ENCODE data around the gene ATG7. TPM values are rescaled to one million over a fixed set of nuclear protein-coding genes. Genes with fewer than 3 reads are reported as not detected.
A peak's percentile ranks its signal among the peaks of the same experiment; 100 is the strongest.

Gene ATG7
- total RNA-seq, 4 donors from 2014 or later = 49.4 to 145 (median 82.1) TPM

DNA sequence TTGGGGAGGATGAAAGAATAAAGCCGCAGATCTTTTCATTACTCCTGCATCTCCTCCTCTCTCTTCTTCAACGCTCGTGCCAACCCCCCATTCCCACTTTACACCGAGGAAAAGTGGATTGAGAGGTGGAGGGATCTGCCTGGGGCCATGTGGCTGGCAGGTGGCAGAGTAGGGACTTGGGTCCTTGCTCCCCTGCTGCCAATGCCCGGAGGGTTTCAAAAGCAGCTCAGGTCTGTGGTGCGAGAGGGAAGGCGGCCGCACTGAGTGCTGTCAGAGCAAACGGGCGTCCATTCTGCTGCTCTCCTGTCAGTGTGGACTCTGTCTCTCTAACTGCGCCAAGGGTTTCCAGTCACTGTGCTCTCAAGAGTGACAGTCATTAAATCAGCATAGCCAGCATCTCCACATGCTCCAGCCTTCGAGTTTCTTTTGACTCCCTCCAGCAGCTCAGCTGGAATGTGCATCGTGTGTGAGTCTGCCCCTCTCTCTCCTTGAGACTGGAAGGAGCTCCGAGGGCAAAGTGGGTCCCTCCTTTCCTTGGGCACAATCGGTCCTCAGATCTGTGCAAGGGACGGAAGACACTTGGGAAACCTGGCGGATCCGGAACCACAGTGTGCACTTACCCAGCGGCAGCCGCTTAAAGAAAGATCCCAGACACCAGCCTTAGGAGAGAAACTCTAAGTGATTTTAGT lies 302.9 kb downstream of the ATG7 start:
- Histone ChIP-seq H3K27me3 (no peaks in the 10 kb centered on the region), H3K4me1 (peaks cover 39% of the 10 kb centered on the region), H3K9me3 (no peaks in the 10 kb centered on the region), H3K27ac (no peak overlapping the region), H3K4me3 (no peak overlapping the region), H3K36me3 (peaks cover 10% of the 10 kb centered on the region)
- TF ChIP-seq EP300 (IDR thresholded peaks at IDR 0.05) (no peak), POLR2AphosphoS5 (IDR thresholded peaks at IDR 0.05) (no peak), POLR2A (IDR thresholded peaks at IDR 0.05) (no peak)
- TF ChIP-seq, protein P1, sequence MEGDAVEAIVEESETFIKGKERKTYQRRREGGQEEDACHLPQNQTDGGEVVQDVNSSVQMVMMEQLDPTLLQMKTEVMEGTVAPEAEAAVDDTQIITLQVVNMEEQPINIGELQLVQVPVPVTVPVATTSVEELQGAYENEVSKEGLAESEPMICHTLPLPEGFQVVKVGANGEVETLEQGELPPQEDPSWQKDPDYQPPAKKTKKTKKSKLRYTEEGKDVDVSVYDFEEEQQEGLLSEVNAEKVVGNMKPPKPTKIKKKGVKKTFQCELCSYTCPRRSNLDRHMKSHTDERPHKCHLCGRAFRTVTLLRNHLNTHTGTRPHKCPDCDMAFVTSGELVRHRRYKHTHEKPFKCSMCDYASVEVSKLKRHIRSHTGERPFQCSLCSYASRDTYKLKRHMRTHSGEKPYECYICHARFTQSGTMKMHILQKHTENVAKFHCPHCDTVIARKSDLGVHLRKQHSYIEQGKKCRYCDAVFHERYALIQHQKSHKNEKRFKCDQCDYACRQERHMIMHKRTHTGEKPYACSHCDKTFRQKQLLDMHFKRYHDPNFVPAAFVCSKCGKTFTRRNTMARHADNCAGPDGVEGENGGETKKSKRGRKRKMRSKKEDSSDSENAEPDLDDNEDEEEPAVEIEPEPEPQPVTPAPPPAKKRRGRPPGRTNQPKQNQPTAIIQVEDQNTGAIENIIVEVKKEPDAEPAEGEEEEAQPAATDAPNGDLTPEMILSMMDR (IDR thresholded peaks at IDR 0.05) = no peak
- no peak for DNase-seq (ENCODE audit: low spot score in 2 of 2)
- 68% methylated on average over 18 of the region's 20 CpGs for WGBS

DNA sequence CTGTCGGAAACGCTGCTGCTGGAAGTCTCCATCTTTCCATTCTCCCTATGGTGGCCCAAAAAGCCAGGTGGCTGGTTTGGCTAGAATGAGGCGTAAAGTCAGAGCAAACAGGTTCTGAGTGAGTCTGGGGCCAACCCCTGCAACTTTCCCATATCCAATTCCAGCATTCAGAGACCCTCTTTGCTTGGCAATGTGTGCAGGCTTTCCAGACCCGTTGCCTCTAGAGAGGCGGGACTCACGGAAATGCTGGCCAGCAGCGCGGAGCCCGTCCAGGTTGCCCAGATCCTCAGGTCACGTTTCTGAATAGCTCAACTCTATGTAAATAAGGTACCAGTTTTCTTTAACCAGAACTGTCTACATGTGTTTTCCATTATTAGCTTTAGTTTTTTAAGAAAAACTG lies 303.5 kb downstream of the ATG7 start:
- Histone ChIP-seq H3K27me3 (no peaks in the 10 kb centered on the region), H3K9me3 (no peaks in the 10 kb centered on the region), H3K36me3 (peaks cover 10% of the 10 kb centered on the region), H3K4me1 (peaks cover 39% of the 10 kb centered on the region), H3K27ac (no peak overlapping the region), H3K4me3 (no peak overlapping the region)
- no peak for TF ChIP-seq EP300 (IDR thresholded peaks at IDR 0.05)
- TF ChIP-seq POLR2A (IDR thresholded peaks at IDR 0.05) = no peak
- TF ChIP-seq, protein P1 (IDR thresholded peaks at IDR 0.05) = no peak
- TF ChIP-seq POLR2AphosphoS5 (IDR thresholded peaks at IDR 0.05) = no peak
- WGBS = 87% methylated on average over 10 of the region's 10 CpGs
- DNase-seq (ENCODE audit: low spot score in 2 of 2) = no peak

DNA sequence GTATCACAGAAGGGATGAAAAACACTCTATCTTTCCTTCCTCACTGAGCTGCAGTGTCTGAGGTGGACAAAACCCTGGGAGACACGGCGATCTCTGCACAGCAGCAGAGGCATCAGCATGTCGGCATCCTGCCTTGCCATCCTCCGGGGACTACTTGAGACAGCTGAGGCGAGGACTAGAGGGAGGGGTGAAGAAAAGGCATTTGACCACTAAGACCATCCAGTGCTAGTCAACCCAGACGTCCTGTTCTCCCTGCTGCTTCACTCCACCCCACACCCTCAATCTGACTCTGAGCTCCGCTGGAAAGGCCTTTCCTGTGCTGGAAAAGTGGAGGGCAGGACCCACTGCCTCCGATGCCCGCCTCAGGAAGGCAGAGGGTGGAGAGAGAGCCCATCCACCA lies 304.3 kb downstream of the ATG7 start:
- Histone ChIP-seq H3K9me3 (no peaks in the 10 kb centered on the region), H3K36me3 (peaks cover 10% of the 10 kb centered on the region), H3K27me3 (no peaks in the 10 kb centered on the region), H3K4me1 (peaks cover 39% of the 10 kb centered on the region), H3K27ac (peak overlapping the region; percentile 40), H3K4me3 (no peak overlapping the region)
- DNase-seq (ENCODE audit: low spot score in 2 of 2) = no peak
- 45% methylated on average over 6 of the region's 9 CpGs for WGBS
- TF ChIP-seq, protein P1 (IDR thresholded peaks at IDR 0.05) = no peak
- TF ChIP-seq POLR2A (IDR thresholded peaks at IDR 0.05) (no peak), EP300 (IDR thresholded peaks at IDR 0.05) (no peak), POLR2AphosphoS5 (IDR thresholded peaks at IDR 0.05) (no peak)

DNA sequence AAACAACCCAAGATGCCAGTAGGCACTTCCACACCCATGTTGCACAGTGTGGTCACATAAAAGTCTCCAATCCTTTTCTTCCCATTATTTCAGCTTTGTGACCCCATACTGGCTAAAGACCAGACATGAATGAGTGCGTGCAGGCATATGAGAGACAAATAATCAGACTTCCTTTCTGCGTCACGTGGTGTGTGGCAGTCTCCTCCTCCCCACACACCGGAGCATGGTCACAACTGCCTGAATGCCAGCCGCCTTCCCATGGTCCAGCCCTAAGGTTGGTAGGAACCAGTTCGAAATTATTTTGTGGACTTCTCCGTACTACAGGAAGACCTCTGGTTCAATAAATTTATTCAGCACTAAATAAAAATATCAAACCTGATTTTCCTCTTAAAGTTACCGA lies 306.0 kb downstream of the ATG7 start:
- Histone ChIP-seq H3K9me3 (no peaks in the 10 kb centered on the region), H3K4me1 (peaks cover 53% of the 10 kb centered on the region), H3K27me3 (no peaks in the 10 kb centered on the region), H3K27ac (no peak overlapping the region), H3K4me3 (no peak overlapping the region), H3K36me3 (peaks cover 10% of the 10 kb centered on the region)
- no peak for DNase-seq (ENCODE audit: low spot score in 2 of 2)
- WGBS = 78% methylated on average over 8 of the region's 8 CpGs
- TF ChIP-seq POLR2A (IDR thresholded peaks at IDR 0.05) = no peak

DNA sequence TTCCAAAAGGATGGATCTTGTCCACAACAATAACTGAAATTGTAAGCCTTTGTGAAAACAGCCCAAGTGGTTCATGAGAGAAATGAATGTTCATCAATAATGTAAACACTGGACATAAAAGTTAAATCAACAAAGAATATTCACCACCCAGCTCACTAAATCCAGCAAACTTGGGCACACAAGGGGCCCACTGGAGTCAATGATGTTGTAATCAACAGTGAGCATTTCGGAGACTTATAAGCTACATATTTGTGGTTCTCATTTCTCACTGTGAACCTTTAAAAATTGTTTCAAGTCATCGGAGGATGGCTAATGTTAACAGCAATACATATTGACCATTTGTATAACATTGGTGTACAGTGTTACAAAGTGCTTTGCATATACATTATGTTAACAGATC lies 308.4 kb downstream of the ATG7 start:
- Histone ChIP-seq H3K9me3 (no peaks in the 10 kb centered on the region), H3K27ac (peak overlapping the region; percentile 71), H3K27me3 (no peaks in the 10 kb centered on the region), H3K4me1 (peaks cover 74% of the 10 kb centered on the region), H3K36me3 (no peaks in the 10 kb centered on the region), H3K4me3 (no peak overlapping the region)
- 81% methylated on average over 2 of the region's 2 CpGs for WGBS
- no peak for DNase-seq (ENCODE audit: low spot score in 2 of 2)
- TF ChIP-seq POLR2AphosphoS5 (IDR thresholded peaks at IDR 0.05) (no peak), EP300 (IDR thresholded peaks at IDR 0.05) (no peak), POLR2A (IDR thresholded peaks at IDR 0.05) (no peak)
- TF ChIP-seq, protein P1 (IDR thresholded peaks at IDR 0.05) = no peak
